ENCODE results near the gene LEKR1.
"Not testable (repeated sequence)": the region's sequence is repeated elsewhere in the genome, so short reads cannot be mapped to it uniquely, and the experiment has no call there.

LEKR1 gene

DNA sequence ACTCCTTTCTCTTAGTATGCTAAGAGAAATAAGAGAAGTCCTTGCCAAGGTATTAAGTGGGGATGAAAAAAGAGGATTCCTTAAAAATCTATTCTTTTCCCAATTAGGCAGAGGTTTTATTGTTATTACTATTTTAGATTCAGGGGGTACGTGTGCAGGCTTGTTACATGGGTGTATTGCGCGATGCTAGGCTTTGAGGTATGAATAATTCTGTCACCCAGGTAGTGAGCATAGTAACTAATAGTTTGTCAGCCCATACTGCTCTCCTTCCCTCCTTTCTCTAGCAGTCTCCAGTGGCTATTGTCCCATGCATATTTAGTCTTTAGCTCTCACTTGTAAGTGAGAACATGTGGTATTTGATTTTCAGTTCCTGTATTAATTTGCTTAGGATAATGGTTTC, 83.9 kb downstream of the LEKR1 start:
- no peak for DNase-seq

DNA sequence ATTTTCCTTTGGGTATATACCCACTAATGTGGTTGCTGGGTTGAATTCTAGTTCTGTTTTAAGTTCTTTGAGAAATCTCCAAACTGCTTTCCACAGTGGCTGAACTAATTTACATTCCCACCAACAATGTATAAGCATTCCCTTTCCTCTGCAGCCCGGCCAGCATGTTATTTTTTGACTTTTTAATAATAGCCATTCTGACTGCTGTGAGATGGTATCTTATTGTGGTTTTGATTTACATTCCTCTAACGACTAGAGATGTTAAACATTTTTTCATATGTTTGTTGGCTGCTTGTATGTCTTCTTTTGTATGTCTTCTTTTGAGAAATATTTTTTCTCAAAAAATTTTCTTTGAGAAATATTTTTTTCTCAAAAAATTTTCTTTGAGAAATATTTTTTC, 84.7 kb downstream of the LEKR1 start:
- not testable (repeated sequence) for DNase-seq

DNA sequence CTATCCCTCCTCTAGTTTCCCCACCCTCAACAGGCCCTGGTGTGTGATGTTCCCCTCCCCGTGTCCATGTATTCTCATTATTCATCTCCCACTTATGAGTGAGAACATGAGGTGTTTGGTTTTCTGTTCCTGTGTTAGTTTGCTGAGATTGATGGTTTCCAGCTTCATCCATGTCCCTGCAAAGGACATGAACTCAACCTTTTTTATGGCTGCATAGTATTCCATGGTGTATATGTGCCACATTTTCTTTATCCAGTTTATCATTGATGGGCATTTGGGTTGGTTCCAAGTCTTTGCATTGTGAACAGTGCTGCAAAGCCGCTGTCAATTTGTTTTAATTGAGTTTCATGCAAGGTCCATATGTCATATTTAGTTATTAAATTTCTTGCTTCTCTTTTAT, 88.1 kb downstream of the LEKR1 start:
- DNase-seq, result not testable (repeated sequence)

DNA sequence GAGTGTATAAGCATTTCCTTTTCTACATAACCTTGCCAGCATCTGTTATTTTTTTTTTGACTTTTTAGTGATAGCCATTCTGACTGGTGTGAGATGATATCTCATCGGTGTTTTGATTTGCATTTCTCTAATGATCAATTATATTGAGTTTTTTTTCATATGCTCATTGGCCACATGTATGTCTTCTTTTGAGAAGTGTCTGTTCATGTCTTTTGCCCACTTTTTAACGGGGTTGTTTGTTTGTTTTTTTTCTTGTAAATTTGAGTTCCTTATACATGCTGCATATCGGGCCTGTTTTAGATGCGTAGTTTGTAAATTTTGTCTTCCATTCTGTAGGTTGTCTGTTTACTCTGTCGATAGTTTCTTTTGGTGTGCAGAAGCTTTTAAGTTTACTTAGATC, 89.2 kb downstream of the LEKR1 start:
- no peak for DNase-seq

DNA sequence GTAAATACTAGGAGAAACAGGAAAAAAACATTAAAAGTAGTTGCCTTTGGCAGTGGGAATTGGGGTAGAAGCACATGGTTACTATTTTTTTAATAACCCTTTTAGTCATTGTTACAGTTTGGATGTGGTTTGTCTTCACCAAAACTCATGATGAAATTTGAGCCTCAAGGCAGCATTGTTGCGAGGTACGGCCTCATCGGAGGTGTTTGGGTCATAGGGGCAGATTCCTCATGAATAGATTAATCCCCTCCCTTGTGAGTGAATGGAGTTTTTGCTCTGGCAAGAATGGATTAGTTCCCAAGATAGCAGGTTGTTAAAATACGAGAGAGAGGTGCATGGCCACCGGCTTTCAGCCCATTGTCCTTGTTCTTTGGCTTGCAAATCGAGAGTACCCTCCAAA, 92.6 kb downstream of the LEKR1 start:
- no peak for DNase-seq

DNA sequence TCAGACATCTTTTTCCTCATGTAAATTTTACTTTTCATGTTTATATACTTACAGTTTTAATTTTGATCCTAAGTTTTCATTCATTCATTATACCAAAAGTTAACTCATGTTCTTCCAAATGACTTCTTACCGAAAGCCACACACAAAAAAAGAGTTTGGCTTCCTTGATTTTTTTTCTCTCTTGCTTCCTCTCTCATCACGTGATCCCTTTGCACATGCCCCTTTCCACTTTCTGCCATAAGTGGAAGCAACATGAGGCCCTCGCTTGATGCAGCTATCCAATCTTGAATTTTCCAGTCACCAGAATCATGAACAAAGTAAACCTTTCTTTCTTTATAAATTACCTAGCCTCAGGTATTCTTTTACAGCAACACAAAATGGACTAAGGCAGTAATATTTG, 93.7 kb downstream of the LEKR1 start:
- DNase-seq, result no peak

DNA sequence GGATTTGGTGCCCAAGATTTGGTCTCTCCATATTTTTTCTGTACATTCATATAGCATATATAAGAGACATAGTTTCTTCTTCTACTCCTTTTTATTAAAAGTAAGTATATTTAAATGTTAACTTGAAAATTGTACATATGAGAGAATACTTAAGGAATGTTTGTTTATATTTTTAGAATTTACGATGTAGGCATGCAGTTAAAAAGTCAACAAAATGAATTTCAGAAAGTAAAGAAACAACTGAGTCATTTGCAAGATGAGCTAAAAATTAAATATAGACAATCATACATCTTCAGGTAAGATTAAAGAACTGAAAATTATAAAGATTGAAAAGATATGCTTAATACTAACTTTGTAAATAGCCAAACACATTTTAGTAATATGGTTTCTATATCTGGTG, 94.2 kb downstream of the LEKR1 start:
- no peak for DNase-seq

DNA sequence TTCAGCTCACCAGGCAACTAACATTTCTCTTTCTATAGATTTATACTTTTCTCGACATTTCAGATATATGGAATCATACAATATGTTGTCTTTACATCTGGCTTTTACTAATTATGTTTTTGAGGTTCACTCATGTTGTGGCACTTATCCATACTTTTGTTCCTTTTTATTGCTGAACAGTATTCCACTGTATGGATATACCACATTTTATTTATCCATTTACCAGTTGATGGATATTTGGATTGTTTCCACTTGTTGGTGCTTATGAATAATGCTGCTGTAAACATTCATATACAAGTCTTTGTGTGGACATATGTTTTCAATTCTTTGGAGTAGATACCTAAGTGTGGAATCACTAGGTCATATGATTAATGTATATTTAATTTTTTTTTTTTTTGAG, 97.2 kb downstream of the LEKR1 start:
- no peak for DNase-seq

DNA sequence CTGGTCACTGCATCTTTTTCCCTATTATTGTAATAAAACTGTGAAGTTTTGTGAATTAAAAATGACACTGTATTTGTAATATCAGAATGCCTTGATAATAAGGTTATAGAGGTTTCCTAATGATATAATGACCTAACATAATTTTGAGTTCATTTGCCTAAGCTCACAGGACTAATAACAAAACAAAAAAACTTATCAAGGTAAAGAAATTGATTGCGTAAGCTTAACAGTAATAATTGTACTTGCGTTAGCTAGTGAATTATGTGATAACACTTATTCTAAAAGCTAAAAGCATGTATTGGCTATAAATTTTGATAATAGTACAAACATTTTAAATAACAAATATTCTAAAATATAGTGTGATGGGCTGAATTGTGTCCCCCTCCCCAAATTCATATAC, 112.6 kb downstream of the LEKR1 start:
- DNase-seq, result no peak

DNA sequence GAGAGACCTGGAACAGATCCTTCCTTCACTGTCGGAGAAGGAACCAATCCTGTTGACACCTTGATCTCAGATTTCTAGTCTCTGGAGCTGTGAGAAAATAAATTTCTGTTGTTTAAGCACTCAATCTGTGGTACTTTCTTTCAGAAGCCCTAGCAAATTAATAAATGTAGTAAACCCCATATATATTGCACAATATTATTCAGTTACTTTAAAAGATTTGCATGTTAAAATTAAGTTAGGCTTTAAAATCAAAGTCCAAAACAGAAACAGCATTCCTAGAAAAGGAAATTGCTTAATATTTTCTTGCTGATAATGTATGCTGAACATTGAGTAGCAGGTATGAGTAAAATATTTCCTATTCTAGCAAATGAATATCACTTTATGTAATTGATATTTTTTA, 113.2 kb downstream of the LEKR1 start:
- no peak for DNase-seq

DNA sequence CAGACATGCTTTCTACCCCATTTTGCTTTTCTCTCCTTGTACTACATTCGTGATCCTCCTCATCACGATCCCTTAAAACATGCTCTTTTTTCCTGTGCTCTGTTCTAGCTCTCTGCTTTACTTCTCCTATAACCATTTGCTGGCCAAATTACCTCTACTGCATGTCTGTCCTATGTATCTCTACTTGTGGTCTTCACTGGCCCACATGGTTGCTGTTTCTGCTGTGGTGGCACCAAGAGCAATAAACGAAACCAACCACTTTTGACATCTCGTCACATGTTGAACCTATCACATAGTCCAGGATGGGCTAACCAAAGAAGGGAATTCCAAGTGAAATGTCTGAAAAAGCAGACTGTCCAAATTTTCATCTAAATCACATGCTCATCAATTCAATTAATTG, 115.2 kb downstream of the LEKR1 start:
- no peak for DNase-seq

DNA sequence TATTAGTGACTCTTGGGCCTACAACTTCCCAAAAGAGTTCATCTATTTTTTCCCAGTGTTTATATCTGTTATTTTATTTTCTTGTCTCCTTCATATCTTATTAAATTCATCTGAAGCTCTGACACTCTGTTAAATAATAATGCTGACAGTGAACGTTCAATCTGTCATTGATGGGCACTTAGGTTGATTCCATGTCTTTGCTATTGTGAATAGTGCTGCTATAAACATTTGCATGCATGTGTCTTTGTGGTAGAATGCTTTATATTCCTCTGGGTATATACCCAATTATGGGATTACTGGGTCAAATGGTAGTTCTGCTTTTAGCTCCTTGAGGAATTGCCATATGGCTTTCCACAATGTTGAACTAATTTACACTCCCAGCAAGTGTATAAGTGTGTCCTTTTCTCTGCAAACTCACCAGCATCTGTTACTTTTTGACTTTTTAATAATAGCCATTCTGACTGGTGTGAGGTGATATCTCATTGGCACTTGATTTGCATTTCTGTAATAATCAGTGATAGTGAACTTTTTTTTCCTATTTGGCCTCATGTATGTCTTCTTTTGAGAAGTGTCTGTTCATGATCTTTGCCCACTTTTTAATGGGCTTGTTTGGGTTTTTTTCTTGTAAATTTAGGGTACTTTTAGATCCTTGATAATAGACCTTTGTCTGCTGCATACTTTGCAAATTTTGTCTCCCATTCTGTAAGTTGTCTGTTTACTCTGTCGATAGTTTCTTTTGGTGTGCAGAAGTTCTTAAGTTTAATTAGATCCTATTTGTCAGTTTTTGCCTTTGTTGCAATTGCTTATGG, 122.5 kb downstream of the LEKR1 start:
- no peak for DNase-seq

DNA sequence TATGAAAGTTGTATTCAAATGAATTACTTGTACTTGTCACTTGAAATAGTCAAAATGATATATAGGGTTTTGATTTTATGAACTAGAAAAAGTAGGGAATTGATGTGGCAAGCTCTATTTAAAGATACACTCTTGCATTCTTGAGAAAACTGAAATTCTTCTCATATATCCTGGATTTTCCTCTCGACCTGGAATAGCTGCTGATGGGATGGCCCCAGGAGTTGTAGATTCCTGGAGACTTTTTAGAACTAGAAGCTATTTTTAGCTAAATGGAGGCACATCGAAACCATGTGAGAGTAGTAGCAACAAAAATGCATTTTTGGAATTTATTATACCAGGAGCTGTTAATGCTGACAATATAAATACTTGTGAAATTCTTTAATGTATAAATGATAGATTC, 125.9 kb downstream of the LEKR1 start:
- no peak for DNase-seq

DNA sequence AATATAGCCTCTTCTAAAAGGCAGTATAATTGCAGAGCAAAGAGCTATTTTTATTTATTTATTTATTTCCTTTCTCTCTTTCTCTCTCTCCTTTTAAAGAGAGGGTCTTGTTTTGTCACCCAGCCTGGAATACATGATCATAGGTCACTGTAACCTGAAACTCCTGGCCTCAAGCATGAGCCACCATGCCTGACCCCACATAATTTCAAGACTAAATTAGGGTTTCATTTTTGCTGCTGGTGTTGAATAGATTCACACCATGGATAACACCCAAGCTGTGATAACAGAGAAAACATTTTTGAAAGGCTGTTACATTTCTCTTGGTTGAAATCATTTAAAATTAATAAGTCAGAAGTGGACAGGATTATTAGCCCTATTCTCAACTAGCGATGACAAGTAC, 131.6 kb downstream of the LEKR1 start:
- no peak for DNase-seq

DNA sequence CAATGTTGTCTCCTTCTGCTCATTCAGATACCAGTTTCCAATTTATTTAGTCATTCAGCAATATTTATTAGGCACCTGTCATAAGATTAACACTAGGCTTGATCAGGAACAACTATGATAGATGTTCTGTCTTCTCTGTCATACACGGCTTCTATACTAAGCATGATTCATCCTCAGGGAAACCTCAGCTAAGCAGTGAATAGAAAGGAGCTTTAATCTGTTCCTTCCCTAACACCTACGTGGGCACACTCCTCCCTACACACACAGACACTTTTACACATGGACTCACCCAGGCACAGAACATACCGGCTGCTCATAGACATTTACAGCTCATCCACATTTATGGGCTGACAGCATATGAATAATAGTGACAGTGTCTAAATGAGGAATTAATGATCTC, 136.9 kb downstream of the LEKR1 start:
- DNase-seq, result no peak

DNA sequence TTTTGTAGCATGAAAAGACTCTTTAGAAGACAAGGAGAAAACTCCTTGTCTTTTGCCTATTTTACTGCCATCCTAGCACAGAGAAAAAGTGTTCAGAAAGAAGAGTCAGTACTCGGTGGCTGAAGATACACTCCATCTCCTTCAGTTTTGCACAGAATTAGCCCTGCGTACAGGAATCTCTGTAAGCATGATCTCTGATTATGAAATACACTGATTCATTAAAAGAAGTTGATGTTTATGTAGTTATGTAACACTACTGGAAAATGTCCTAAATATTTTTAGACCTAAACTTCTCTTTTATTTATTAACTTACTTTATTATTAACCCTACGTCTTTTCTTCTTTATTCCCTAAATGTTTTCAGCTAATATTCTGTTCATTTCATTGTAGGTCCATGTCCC, 138.4 kb downstream of the LEKR1 start:
- DNase-seq, result no peak

DNA sequence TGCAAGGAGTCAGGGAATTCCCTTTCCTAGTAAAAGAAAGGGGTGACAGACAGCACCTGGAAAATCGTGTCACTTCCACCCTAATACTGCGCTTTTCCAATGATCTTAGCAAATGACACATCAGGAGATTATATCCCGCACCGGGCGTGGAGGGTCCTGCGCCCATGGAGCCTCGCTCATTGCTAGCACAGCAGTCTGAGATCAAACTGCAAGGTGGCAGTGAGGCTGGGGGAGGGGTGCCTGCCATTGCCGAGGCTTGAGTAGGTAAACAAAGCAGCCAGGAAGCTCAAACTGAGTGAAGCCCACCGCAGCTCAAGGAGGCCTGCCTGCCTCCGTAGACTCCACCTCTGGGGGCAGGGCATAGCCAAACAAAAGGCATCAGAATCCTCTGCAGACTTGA, 140.2 kb downstream of the LEKR1 start:
- DNase-seq, result not testable (repeated sequence)

DNA sequence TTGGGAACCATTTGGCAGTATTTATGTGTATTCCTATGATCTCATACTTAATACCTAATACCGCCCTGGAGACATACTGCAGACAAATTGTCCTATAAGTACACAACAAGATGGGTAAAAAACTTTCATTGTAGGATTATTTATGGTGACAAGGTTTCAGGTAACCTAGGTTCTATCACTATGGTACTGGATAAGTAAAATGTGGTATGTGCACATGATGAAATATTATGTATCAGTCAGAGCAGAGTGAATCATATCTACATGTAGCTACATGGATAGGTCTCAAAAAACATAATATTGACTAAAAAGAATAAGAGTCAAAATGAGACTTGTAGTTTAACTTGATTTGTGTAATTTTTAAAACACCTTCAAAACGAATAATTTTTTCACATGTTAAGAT, 147.8 kb downstream of the LEKR1 start:
- no peak for DNase-seq

DNA sequence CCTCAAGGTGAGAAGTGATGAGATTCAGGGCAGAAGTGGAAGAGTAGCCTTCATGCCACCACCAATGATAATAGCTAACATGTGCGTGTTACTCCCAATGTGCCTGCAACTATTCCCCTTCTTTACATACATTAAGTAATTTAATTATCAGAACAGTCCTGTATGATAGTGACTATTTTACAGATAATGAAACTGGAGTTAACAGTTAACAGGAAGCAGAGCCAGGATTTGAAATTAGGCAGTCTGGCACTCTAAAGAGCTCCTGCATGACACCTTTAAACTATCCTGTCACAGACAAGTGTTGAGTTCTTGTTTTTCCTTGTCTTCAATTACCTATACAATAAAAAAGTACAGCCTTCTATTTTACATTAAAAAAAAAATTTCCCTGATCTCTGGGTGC, 148.8 kb downstream of the LEKR1 start:
- no peak for DNase-seq

DNA sequence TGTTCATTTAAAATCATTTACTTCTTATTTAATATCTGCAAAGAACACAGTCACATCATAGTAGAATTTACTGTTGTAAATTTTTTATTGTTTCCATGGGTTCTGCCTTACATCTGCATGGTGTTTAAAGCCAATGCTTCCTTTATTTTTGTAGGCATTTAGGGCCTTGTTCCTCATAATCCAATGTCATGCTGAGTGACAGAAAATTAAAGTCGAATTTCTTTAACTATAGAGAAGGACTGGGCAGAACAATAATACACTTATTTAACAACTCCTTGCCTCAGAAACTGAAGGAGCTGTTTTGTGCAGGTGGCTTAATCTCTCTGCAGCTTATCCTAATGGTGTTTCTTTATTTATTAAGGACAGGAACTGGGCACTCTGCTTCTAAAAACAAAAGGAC, 149.6 kb downstream of the LEKR1 start:
- no peak for DNase-seq

DNA sequence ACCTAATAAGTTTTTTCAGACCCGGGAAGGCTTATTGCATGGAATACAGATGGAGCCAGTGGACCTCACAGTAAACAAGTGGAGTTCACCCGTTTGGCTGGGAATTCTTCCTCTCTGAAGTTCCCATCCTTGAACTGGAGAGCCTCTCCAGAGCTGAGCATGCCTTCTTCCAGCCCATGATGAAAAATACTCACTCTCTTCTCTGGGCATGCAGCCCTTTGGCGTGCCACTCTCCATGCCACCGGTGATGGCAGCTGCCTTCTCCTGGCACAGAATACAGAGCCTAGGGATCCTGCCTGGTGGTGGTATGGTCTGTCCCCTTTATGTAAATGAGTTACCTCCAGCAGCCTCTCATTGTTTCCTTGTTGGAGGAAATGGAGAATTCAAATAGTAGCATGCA, 150.8 kb downstream of the LEKR1 start:
- no peak for DNase-seq

DNA sequence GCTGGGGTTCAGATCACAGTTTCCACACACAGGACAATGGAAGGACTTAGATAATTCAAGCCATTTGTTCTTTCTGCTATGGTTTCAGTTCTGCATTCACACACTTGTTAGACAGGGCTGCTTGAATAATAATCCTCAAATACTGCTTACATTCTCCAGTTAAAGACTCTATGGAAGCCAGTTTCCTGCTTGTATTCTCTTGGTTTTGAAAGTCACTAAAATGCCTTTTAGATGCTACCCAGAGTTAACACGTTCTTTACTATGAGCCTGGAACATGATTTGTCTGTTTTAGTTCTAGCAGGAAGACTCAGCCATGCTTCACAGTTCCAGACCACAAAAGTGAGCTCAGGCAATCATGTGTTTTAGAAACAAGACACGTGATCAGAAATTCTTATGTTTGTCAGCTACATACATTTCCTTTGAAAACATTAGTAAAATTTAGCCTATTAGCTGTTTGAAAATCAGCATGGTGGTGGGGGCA, 152.4 kb downstream of the LEKR1 start:
- DNase-seq, result no peak

DNA sequence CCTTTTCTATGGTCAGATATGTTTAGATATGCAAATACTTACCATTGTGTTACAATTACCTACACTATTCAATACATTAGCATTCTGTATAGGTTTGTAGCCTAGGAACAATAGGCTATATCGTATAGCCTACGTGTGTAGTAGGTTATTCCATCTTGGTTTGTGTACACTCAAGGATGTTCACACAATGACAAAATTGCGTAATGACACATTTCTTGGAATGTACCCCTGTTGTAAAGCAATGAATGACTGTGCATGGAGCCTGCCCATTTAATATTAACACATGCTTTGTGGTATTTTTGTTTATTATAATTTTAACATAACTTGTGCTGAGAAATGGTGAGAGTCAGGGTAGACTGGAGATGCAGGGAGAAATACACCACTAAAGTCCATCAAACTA, 154.9 kb downstream of the LEKR1 start:
- no peak for DNase-seq

DNA sequence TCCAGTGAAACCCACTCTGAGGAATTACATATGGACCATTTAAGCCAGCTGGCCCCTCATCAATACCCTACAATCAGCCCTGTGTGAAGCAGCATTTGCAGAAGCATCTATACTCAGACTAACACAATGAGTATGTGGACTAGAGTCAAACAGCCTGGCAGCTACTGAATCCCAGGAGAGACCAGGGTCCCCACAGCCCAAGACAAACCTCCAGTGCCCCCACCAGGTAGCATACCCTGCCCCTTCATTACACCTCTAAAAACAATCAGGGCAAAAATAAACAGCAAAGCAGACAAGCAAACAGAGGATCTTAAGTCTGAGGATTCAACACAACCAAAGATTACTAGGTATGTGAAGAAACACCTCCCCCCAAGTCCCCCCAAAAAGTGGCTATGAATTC, 157.4 kb downstream of the LEKR1 start:
- DNase-seq, result no peak

DNA sequence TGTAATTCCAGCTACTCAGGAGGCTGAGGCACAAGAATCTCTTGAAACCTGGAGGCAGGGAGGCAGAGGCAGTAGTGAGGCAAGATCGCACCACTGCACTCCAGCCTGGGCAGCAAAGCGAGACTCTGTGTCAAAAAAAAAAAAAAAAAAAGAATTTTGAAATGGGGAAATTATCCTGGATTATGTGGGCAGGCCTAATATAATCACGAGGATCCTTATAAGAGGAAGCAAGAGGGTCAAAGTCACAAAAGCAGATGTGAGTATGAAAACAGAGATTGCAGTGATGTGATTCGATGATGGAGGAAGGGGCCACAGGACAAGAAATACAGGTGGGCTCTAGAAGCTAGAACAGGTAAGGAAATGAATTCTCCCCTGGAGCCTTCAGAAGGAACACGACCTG, 159.6 kb downstream of the LEKR1 start:
- DNase-seq, result no peak
